Stimulated activated CD4-positive, alpha-beta T cell treated with anti-CD3 and anti-CD28 coated beads, Interleukin-15, amount 100 ng/mL, for 24 hours (primary cell): ENCODE measurements around the gene SAMD4A.

Source experiments
- DNase-seq: peaks from one replicate; pipeline ENCODE4 v3.0.0-alpha.2; 2020

Gene SAMD4A

DNA sequence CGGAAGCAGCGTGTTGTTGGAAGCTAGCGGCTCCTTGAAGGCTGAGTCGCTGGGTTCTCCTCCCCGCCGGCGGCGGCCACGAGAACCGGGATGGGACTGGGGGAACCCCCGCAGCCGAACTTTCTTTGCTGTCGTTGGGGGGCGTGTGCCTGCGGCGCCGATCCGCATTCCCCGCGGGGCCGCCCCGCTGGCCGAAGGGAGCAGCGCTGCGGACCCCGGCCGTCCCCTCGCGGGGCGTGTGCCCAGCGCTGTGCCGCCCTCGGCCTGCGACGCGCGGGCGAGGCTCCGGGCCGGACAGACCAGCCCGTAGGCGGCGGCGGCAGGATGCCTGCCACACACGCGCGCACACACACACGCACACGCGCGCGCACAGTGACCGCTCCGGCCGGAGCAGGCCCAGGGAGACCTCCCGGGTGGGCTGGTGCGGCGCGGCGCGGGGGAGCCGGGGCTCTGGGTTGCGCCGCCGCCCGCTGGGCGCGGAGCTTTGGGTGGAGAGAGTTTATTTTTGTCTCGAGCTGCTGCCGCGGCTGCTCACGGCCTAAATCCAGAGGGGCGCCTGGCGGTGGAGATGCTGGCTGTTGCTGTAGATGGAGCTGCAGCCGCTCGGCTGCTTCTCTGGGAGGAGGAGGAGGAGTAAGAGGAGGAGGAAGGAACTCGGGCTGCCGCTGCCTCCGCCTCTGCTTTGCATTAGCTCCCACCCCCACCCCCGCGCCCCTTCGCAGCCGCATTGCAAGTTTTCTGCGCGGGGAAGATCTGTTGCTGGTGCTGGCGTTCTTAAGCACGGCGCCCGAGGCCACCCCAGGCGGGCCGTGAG is at the start of gene SAMD4A:
TSS of gene SAMD4A (plus strand) at position 719 of the 814 bp plus-strand sequence. CDS start 789 bp downstream, outside the sequence.
- peak; percentile 71 for DNase-seq

DNA sequence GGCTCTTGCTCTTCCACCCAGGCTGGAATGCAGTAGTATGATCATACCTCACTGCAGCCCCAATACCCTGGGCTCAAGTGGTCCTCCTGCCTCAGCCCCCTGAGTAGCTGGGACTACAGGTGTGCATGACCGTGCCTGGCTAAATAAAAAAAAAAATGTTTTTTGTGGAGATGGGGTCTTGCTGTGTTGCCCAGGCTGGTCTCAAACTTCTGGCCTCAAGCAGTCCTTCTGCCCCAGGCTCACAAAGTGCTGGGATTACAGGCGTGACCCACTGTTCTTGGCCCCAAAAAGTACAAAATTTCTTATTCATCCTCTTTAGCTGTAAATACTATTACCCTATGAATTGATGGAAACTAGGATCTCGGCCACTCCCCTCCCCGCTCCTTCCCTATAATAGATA is 42.5 kb upstream of the SAMD4A start:
- no peak for DNase-seq

GRCh38 chr14:54528973-54529372 is 38.0 kb upstream of the SAMD4A start:
- DNase-seq = no peak

GRCh38 chr14:54529811-54530210 is 37.1 kb upstream of the SAMD4A start:
- no peak for DNase-seq

DNA sequence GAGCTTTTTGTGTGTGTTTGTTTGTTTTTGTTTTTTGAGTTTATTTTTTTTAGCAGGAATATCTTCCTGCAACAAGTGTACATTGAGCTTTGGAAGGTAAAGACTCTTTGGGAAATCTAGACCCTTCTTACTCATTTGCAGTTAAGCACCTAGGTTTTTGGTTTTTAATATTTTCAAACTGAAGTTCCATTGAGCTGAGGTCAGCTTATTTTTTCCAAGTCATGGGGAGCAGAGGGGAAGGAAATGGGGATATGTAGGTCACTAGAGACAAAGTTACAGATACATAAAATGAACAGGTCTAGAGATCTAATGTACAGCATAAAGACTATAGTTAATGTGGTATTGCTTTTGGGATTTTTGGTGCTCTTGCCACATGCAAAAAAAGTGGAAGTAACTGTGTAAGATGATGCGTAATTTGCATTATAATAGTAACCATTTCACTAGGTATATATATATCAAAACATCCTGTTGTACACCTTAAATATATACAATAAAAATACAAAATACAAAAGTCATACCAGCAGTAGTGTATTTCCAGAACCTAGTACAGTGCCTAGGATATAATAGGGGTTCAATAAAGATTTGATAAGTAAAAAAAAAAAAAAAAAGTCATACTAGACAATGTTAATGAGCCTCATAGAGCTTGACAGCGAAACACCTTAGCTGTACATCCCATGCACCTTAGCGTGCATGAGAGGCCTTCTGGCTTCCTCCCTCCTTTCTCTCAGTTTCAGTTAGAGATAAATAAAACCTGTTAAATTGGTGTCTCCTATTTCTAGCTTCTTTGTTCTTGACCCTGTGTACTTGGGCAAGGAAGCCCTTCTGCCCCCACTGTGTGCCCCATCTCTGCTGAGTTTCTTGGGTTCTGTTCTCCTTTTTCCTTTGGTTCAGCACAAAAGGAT is 34.6 kb upstream of the SAMD4A start:
- no peak for DNase-seq

DNA sequence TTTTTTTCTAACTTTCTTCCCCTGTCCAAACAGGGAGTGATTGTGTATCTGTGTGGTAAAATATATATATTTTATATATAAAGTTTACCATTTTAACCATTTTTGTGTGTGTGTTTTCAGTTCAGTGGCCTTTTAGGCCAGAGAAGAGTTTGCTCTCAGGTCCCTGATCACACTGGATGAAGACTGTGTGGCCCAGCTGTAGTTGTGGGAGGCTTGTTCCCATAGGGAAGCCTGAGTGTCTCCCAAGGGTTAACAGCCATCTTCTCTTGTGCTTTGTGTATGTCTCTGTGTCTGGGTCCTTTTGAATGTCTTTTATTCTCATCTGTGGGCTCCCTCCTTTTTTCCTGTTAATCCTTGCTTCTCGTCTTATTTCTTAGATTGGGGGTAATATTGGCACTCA is 33.8 kb upstream of the SAMD4A start:
- DNase-seq = no peak

DNA sequence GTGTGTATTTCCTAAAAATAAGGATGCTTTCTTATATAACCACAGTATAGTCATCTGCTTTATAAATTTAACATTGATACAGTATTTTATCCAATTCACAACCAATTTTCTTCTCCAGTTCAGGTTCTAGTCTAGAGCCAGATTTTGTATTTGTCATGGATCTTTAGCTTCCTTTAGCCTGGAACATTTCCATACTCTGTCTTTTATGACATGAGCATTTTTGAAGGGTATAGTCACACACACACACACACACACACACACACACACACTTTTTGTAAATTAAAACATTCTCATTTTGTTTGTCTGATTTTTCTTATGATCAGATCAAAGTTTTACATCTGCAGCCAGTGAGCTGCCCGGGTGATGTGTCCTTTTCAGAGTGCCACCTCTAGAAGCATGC is 31.8 kb upstream of the SAMD4A start:
- no peak for DNase-seq

- no peak for DNase-seq
These were observed 31.3 kb upstream of the SAMD4A start for GRCh38 chr14:54535646-54536045.

- no peak for DNase-seq
These were observed 29.3 kb upstream of the SAMD4A start for GRCh38 chr14:54537651-54538050.

GRCh38 chr14:54538055-54538454 is 28.9 kb upstream of the SAMD4A start:
- DNase-seq = no peak

DNA sequence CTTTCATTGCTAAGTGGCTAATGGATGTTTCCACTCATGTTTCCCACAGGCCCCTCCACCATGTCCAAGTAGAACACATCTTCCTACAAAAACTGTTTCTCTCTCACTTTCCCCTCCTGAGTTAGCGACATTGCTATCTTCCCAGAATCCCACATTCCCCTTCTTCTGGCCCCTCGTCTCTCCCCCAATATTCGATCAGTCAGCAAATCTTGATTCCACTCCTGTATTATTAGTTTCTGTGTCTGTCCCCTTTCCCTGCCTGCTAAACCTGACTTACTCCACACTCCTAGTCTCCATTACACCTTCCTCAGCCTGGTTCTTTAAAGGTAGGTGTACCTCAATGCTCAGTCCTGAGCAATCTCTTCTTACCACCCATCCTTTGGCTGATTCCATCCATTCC is 19.3 kb upstream of the SAMD4A start:
- DNase-seq = no peak

GRCh38 chr14:54548491-54548890 is 18.4 kb upstream of the SAMD4A start:
- DNase-seq = no peak

DNA sequence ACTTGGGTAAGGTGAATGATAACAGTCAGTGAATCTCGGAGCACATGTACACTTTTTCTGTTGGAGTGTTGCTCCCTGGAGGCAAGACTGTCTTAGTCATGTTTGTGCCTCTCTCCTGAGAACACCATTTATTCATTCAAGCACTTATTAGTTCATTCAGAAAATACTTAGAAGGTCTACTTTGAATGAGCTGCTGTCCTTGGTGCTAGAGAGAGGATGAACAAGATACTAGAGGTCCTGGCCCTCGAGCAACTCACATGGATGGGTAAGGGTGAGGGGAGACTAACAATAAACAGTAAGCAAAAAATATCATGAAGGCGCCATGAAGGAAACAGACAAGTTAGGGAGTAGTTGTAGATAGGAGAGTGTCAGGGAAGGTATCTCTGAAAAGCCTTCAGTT is 17.1 kb upstream of the SAMD4A start:
- DNase-seq = no peak

- DNase-seq = no peak
These were observed 16.4 kb upstream of the SAMD4A start for GRCh38 chr14:54550514-54550913.

- no peak for DNase-seq
These were observed 12.5 kb upstream of the SAMD4A start for GRCh38 chr14:54554401-54554800.

GRCh38 chr14:54555651-54556050 is 11.3 kb upstream of the SAMD4A start:
- DNase-seq = no peak

GRCh38 chr14:54556535-54556934 is 10.4 kb upstream of the SAMD4A start:
- DNase-seq = no peak

GRCh38 chr14:54562334-54562733 is 4.6 kb upstream of the SAMD4A start:
- DNase-seq = no peak

DNA sequence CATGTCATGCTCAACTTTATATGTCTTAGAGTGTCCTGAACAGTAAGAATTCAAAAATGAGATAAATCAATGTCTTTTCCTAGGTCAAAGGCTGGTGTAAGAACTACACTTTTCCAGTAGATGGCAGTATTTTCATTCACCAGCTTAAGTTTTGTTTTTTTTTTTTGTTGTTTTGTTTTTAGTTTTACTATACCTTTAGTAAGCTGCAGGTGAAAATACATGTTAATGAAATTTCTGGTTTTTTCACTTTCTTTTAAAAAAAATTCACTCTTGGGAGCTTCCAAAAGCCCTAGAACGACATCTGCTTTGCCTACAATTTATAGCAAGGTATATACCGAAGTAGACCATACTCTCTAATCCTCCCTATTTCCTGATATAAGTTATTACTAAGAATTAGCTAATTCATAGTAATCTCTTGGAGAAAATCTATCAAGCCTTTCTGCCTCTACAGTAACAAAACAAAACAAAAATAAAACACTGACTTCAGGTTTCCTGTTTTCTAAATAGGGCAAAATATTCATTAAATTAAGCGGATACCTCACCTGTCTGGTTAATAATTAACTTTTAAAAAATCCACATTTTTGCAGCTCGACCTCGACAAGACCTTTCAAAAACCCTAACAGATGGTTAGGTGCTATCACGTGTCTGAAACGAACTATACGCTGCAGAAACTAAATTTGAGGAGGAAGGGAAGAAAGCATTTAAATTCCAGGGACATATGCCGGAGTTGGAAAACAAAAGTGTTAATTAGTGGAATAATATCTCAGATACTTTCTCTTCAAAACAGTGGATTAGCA is 2.7 kb upstream of the SAMD4A start:
- DNase-seq = no peak

DNA sequence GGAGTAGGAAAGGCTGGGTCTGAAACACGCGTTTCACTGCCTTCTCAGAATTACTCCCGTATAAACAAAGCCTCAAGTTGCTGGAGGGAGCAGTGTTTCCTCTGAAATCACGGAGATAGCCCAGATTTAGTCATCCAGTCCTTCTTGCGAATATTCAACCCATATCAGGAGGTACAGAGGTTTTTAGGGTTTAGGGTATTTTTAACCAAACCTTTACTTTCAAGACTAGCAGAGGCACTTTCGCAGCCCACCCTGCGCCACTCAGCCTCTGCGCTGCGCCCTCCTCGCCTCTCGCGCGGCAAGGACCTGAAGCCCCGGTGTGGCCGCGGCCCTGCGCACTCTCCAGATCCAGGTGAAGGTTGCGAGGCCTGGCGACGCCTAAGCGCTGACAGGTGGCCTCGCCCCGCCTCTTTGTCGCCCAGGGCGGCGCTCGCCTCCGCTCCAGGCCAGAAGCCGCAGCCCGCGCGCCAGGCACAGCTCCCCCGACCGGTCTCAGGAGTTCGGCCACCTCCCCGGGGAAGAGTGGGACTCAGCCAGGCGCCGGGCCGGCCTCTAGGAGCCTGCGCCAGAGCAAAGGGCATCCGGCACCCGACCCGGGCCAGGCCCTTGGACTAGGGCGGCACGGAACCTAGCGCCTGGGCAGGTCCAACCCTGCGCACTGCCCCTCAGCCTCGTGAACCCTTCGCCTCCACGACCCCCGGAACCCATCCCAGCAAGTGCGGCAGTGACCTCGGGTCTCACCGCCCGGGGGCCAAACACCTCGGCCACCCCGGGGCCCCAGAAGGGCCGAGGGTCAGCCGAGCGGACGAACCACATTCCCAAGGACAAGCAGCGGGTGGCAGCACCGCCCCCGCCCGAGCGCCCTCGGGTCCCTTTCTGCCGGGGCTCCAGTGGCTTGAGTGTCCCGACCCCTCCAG is 1.8 kb upstream of the SAMD4A start:
- DNase-seq = peak; percentile 74

GRCh38 chr14:54565785-54566409 is 1.0 kb upstream of the SAMD4A start:
- DNase-seq = peak; percentile 78

DNA sequence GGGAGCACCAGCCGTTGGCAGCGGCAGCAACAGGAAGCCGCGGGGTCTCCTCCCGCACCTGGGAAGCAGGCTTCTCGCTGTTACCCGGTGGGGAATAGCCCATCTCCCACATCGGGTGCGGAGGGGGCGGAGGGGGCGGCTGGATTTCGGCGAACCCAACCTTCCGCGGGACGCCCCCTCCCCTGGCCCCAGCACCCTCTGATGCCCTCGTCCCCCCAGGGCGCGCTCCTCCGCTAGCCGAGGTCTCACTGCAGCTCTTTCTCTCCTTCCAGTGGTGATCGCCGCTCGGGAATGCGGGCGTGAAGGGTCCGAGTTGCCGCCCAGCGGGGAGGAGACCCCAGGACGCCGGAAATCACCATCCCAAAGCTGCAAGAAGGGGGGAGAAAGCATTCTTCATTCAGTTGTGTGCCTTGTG is 303 bp downstream of the SAMD4A start:
- DNase-seq = no peak
